ENCODE results near the gene EPN3.

Gene EPN3

GRCh38 chr17:50542795-50543774 is 10.6 kb downstream of the EPN3 start:
- in situ Hi-C loops (cut with HindIII; ENCODE audit: low pct_ligation_motif_present, low pct_unique_long_range_greater_than_20kb, low sequenced_read_pairs): no loop called here
- DNase-seq: no peak

- in situ Hi-C loops (cut with HindIII; ENCODE audit: low pct_ligation_motif_present, low pct_unique_long_range_greater_than_20kb, low sequenced_read_pairs): no loop called here
- DNase-seq: no peak
Measured at GRCh38 chr17:50544516-50544915, 12.0 kb downstream of the EPN3 start.

GRCh38 chr17:50545311-50545710 is 12.8 kb downstream of the EPN3 start:
- in situ Hi-C loops (cut with HindIII; ENCODE audit: low pct_ligation_motif_present, low pct_unique_long_range_greater_than_20kb, low sequenced_read_pairs): no loop called here
- no peak for DNase-seq

- no peak for DNase-seq
- in situ Hi-C loops (cut with HindIII; ENCODE audit: low pct_ligation_motif_present, low pct_unique_long_range_greater_than_20kb, low sequenced_read_pairs): no loop called here
Measured at GRCh38 chr17:50546701-50547034, 14.1 kb downstream of the EPN3 start.

DNA sequence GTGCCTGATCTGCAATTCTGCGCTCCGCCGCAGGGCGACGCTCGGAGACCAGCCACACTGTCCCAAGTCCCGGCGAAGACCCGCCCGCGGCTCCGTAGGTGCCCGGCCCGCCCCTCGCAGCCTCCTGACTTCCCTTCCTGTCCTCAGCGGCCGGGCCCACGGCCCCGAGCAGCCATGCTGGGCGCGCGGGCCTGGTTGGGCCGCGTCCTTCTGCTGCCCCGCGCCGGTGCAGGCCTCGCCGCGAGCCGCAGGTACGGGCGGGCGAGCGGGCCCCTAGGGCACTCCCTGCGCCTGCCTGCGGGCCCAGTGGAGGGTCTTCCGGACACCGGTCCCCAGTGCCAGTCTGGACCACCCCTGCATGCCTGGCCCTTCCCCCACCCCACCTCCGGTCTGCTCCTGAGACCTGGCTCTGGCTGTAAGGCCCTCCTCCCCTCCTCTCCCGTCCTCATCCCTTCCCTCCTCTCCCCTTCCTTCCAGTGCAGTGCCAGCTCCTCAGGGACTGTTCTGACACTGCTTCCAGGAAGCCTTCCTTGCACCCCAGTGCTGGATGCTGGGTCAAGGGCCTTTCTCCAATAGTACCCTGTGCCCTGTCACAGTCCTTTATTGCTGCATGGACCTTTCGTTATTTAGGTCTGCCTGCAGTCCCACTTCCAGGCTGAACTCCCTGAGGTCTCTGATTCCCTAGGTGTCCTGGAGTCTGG is 14.7 kb downstream of the EPN3 start, which contains the start of gene SPATA20:
Gene SPATA20 (plus strand): TSS at position 140 of the 701 bp plus-strand sequence. CDS start 35 bp downstream, at position 175.
- DNase-seq: peak; percentile 95
- in situ Hi-C loops (cut with HindIII; ENCODE audit: low pct_ligation_motif_present, low pct_unique_long_range_greater_than_20kb, low sequenced_read_pairs): no loop called here

DNA sequence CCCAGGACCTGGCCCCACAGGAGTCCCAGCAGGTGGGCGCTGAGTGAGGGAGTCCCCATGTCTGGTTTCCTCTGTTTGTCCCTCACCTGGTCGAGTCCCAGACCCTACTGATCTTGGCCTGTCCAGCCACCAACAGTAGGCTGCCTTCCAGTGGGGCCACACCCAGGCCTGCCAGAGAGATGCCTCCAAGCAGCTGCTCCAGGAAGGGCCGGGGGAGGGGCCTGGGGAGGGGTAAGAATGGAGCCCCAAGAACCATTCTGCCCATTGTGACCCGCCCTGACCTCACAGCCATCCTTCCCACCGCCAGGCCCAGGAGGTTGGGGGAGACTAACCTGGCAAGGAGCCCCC is 15.2 kb downstream of the EPN3 start:
- in situ Hi-C loops (cut with HindIII; ENCODE audit: low pct_ligation_motif_present, low pct_unique_long_range_greater_than_20kb, low sequenced_read_pairs): no loop called here
- no peak for DNase-seq

DNA sequence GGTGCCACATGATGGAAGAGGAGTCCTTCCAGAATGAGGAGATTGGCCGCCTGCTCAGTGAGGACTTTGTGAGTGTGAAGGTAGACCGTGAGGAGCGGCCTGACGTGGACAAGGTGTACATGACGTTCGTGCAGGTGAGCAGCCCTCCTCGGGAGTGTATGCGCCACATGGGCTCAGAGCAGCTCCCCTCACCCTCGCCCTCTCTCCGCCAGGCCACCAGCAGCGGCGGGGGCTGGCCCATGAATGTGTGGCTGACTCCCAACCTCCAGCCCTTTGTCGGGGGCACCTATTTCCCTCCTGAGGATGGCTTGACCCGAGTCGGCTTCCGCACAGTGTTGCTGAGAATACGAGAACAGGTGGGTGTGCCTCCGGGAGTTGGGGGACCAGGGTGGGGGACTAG is 16.3 kb downstream of the EPN3 start:
- in situ Hi-C loops (cut with HindIII; ENCODE audit: low pct_ligation_motif_present, low pct_unique_long_range_greater_than_20kb, low sequenced_read_pairs): no loop called here

GRCh38 chr17:50549256-50549941 is 16.9 kb downstream of the EPN3 start:
- no peak for DNase-seq
- in situ Hi-C loops (cut with HindIII; ENCODE audit: low pct_ligation_motif_present, low pct_unique_long_range_greater_than_20kb, low sequenced_read_pairs): no loop called here

More for the DNA sequence above, 16.3 kb downstream of the EPN3 start:
- no peak for DNase-seq

DNA sequence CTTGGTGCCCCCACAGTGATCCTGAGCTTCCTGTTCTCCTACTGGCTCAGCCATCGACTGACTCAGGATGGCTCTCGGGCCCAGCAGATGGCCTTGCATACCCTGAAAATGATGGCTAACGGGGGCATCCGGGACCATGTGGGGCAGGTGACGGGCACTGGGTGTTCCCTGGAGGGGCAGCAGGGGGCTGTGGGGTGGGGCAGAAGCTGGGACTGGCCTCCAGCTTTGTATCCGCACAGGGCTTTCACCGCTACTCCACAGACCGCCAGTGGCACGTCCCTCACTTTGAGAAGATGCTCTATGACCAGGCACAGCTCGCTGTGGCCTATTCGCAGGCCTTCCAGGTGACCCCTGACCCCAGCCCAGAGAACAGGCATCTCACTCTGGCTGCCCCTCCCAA is 17.4 kb downstream of the EPN3 start:
- in situ Hi-C loops (cut with HindIII; ENCODE audit: low pct_ligation_motif_present, low pct_unique_long_range_greater_than_20kb, low sequenced_read_pairs): no loop called here
- DNase-seq: no peak

DNA sequence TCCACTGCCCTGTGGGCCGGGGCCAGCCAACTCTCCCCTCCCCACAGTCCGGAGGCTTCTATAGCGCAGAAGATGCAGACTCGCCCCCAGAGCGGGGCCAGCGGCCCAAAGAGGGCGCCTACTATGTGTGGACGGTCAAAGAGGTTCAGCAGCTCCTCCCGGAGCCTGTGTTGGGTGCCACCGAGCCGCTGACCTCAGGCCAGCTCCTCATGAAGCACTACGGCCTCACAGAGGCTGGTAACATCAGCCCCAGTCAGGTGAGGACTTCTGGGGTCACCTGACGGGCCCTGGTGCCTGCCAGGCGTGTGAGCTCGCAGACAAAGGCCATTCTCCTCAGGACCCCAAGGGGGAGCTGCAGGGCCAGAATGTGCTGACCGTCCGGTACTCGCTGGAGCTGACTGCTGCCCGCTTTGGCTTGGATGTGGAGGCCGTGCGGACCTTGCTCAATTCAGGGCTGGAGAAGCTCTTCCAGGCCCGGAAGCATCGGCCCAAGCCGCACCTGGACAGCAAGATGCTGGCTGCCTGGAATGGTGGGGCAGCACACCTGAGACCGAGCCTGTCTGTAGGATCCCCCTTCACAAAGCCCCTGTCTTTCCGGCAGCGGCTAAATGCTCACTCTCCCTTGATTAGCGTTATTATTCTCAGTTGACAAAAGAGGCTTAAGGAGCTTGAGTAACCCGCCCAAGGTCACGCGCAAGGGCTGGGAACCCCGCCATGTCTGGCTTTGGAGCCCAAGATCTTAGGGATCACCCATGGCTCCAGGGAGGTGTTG is 18.3 kb downstream of the EPN3 start:
- in situ Hi-C loops (cut with HindIII; ENCODE audit: low pct_ligation_motif_present, low pct_unique_long_range_greater_than_20kb, low sequenced_read_pairs): no loop called here
- DNase-seq: peak; percentile 83

DNA sequence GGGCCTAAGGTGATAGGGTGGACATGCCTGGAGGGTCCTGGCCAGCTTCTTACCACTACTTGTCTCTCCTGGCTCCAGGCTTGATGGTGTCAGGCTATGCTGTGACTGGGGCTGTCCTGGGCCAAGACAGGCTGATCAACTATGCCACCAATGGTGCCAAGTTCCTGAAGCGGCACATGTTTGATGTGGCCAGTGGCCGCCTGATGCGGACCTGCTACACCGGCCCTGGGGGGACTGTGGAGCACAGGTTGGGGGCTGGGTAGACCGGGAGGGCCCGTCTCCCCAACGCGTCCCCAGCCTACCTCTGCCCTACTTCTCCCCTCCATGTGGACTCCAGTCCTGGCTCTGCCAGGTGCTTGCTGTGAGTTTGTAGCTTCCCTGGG is 18.9 kb downstream of the EPN3 start:
- no peak for DNase-seq
- in situ Hi-C loops (cut with HindIII; ENCODE audit: low pct_ligation_motif_present, low pct_unique_long_range_greater_than_20kb, low sequenced_read_pairs): no loop called here

DNA sequence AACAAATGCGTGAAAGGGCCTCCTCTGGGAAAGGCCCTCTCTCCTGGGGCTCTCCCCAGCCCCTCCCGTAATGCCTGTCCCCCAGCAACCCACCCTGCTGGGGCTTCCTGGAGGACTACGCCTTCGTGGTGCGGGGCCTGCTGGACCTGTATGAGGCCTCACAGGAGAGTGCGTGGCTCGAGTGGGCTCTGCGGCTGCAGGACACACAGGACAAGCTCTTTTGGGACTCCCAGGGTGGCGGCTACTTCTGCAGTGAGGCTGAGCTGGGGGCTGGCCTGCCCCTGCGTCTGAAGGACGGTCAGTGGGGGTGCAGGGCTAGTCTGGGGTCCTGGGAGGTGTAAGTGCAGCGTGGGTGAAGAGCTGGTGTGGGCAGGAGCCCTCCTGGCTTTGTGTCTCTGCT is 19.3 kb downstream of the EPN3 start:
- no peak for DNase-seq
- in situ Hi-C loops (cut with HindIII; ENCODE audit: low pct_ligation_motif_present, low pct_unique_long_range_greater_than_20kb, low sequenced_read_pairs): no loop called here

GRCh38 chr17:50554201-50554600 is 21.7 kb downstream of the EPN3 start:
- DNase-seq: no peak
- in situ Hi-C loops (cut with HindIII; ENCODE audit: low pct_ligation_motif_present, low pct_unique_long_range_greater_than_20kb, low sequenced_read_pairs): no loop called here

- in situ Hi-C loops (cut with HindIII; ENCODE audit: low pct_ligation_motif_present, low pct_unique_long_range_greater_than_20kb, low sequenced_read_pairs): no loop called here
- no peak for DNase-seq
Measured at GRCh38 chr17:50556803-50557202, 24.3 kb downstream of the EPN3 start.

DNA sequence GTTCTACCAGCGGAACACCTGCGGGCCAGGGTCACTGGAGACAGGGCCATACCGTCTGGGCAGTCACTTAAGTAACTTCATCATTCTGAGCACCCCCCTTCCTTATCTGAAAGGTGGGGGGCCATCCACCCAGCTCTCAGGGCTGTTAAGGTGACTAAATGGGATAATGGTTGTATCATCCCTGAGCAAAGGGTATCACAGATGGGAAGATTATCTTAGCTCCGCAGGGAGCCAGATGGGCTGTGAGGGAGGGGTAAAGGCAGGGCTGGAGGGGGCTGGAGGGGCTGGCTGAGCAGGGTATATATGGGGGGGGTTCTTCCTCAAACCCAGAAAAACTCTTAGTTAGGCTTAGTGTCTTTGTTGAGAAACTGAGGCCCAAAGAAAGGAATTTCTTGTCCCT is 25.1 kb downstream of the EPN3 start:
- in situ Hi-C loops (cut with HindIII; ENCODE audit: low pct_ligation_motif_present, low pct_unique_long_range_greater_than_20kb, low sequenced_read_pairs): no loop called here
- DNase-seq: no peak

- in situ Hi-C loops (cut with HindIII; ENCODE audit: low pct_ligation_motif_present, low pct_unique_long_range_greater_than_20kb, low sequenced_read_pairs): no loop called here
- DNase-seq: no peak
Measured at GRCh38 chr17:50558091-50558490, 25.6 kb downstream of the EPN3 start.

DNA sequence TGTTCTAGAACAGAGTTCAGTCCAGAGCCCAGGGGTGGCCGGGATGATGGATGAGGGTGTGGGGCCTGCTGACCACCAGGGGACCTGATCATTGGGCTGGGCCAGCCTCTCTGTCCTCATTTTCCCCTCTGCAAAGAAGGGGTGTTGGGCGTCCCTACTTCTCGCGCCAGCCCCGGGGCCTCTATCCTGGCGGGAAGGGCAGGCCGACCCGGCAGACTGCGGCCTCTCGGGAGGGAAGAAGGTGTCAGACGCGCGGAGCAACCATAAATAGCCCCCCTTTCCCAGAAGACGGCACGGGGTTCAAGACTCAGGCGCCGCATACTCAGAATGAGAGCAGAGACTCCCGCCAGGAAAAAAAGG is 26.0 kb downstream of the EPN3 start:
- in situ Hi-C loops (cut with HindIII; ENCODE audit: low pct_ligation_motif_present, low pct_unique_long_range_greater_than_20kb, low sequenced_read_pairs): no loop called here
- DNase-seq: no peak

DNA sequence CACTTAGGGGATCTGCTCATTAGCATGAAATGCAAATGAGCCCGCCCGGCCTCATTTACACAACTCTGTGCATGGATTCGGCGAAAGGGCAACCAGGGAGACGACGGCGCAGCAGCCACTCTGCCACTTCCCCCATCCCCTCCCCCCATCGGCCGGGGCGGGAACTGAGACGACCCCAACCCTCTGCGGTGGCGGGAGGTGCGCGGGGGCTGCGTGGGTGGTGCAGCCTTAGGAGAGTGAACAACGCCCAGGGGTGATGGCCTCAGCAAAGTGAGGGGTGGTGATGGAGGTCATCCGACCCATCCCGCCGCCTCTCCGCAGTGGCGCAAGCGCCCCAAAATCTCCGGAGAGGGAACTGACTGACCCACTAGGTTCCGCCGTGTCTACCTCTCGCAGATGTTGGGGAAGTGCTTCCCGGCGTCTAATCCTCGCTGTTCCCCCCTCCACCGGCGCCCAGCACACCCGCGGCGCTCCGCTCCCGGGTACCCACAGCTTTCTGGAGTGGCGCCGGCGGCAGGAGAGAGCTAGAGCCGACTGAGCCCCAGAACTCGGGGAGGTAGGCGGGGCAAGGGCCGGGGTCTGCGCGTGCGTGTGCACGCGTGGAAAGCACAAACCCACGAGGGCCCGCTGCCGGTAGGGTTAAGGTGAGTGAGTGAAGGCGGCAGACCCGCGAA is 26.5 kb downstream of the EPN3 start:
- no peak for DNase-seq
- in situ Hi-C loops (cut with HindIII; ENCODE audit: low pct_ligation_motif_present, low pct_unique_long_range_greater_than_20kb, low sequenced_read_pairs): no loop called here
